Glomerular visceral epithelial cell (primary cell): ENCODE data around the gene CDK5.
"Not testable (repeated sequence)": the region's sequence is repeated elsewhere in the genome, so short reads cannot be mapped to it uniquely, and the experiment has no call there.

Source experiments
- DNase-seq: peaks from one replicate; pipeline ENCODE4 v3.0.0-alpha.2; 2016; ENCODE audit errors: extremely low spot score

CDK5 gene

GRCh38 chr7:151013733-151014497 is 43.8 kb downstream of the CDK5 start:
- DNase-seq = peak; percentile 15

DNA sequence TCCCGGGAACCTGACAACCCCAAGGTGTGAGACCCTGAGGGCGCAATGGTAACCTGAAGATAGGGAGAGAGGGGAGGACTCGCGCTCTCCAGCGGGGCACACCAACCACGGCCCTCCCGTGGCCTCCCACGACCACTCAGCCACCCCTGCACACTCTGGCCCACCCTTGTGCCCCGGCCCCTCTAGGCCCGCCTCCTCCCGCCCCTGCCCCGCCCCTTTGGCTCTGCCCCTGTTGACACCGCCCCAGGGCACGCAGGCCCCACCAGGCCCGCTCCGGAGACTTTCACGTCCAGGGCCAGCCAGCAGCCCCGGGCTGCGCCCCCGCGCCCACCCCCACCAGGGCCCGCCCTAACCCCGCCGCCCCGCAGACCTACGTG is 44.4 kb downstream of the CDK5 start:
- DNase-seq = no peak

- DNase-seq = peak; percentile 31
Measured at GRCh38 chr7:151012911-151013347, 44.8 kb downstream of the CDK5 start.

- DNase-seq = no peak
Measured at GRCh38 chr7:151012031-151012692, 45.5 kb downstream of the CDK5 start.

- not testable (repeated sequence) for DNase-seq
Measured at GRCh38 chr7:151011616-151012015, 46.1 kb downstream of the CDK5 start.

DNA sequence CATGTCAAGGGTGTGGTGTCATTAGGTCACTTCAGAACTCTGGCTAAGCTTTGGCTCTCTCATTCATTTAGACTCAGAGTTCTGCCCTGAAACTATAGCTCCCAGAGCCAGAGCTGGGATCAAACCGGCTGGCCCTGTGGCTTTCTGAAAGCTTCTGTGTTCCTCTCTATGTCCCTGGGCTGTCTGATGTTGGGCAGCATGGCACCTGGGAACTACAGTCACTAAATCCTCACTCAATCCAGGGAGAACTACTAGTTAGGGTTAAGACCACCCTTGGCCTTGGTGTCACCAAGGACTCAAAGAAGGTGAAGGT is 46.6 kb downstream of the CDK5 start:
- no peak for DNase-seq

- DNase-seq = peak; percentile 31
Measured at GRCh38 chr7:151010307-151011096, 47.2 kb downstream of the CDK5 start.

DNA sequence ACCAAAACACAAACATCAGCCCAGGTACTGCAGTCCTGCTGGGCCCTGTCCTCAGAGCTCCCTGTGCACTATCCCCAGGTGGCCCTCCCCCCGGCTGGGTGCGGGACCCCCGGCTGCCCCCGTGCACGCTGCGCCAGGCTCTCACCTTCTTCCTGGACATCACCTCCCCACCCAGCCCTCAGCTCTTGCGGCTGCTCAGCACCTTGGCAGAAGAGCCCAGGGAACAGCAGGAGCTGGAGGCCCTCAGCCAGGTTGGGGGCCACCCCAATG is 47.7 kb downstream of the CDK5 start:
- DNase-seq = no peak

DNA sequence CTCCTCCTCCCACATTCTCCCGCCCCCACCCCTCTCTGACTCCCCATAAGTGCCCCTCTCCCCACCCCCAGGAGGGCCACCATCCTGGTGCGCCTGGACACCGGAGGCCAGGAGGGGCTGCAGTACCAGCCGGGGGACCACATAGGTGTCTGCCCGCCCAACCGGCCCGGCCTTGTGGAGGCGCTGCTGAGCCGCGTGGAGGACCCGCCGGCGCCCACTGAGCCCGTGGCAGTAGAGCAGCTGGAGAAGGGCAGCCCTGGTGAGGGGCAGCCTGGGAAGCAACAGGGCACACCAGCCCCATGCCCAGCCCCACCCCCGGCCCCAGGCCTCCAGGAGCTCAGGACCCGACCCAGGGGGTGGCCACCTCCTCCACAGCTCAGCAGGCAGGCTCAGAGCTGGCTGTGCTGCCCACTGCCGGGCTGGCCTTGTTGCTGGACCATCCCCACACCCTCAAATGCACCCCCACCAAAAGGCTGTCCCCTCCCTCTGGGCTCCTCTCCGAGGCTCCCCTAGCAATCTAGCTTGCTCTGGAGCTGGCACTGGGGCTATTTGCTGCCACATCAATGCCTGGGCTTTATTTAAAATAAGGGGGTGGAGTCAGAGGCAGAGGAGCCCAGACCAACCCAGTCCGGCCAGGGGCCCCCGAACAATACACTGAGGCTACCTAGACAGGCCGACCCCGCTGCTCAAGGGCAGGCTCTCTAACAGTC is 48.2 kb downstream of the CDK5 start:
- DNase-seq = no peak

- DNase-seq = peak; percentile 34
Measured at GRCh38 chr7:151008511-151009323, 49.0 kb downstream of the CDK5 start.

GRCh38 chr7:151008143-151008510 is 49.6 kb downstream of the CDK5 start:
- no peak for DNase-seq

DNA sequence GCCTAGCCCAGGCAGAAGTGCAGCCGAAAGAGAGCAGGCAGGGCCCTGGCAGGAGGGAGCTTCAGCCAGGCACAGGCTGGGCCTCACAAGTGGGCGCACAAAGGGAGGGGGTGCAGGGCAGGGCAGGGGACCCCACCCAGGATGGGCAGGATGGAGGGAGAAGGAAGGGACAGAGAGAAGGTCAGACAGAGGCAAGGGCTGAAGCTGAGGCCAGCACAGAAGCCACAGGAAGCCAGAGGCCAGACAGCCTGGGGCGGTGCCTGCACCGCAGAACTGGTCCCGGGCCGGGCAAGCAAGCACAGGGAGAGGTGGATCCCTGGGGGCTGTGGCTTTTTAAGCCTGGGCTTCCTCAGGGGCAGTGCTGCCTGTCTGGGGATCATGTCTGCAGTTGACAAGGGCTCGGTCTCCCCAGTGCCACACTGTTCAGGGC is 50.2 kb downstream of the CDK5 start:
- no peak for DNase-seq

DNA sequence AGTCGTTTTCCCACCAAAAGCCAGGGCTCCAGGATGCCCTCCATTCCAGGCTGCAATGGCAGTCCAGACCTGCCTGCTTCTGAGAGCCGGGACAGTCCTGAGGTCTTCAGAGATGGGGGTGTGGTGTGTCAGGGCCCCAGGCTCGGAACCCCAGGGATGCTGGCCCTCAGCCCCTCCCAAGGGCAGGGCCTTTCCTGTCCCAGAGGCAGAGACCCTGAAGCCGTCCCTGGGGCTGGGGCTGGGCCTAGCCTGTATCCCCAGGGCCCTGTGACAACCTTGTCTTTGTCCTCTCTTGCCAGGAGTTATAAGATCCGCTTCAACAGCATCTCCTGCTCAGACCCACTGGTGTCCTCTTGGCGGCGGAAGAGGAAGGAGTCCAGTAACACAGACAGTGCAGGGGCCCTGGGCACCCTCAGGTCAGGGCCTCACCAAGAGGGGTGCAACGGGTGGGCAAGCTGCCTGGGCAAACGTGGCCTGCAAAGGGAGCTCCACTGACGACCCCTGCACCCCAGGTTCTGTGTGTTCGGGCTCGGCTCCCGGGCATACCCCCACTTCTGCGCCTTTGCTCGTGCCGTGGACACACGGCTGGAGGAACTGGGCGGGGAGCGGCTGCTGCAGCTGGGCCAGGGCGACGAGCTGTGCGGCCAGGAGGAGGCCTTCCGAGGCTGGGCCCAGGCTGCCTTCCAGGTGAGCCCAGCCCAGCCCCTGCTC is 51.0 kb downstream of the CDK5 start:
- no peak for DNase-seq

- DNase-seq = no peak
Measured at GRCh38 chr7:151005566-151005965, 52.1 kb downstream of the CDK5 start.
